ENCODE results near the gene PCSK4.

Gene PCSK4

DNA sequence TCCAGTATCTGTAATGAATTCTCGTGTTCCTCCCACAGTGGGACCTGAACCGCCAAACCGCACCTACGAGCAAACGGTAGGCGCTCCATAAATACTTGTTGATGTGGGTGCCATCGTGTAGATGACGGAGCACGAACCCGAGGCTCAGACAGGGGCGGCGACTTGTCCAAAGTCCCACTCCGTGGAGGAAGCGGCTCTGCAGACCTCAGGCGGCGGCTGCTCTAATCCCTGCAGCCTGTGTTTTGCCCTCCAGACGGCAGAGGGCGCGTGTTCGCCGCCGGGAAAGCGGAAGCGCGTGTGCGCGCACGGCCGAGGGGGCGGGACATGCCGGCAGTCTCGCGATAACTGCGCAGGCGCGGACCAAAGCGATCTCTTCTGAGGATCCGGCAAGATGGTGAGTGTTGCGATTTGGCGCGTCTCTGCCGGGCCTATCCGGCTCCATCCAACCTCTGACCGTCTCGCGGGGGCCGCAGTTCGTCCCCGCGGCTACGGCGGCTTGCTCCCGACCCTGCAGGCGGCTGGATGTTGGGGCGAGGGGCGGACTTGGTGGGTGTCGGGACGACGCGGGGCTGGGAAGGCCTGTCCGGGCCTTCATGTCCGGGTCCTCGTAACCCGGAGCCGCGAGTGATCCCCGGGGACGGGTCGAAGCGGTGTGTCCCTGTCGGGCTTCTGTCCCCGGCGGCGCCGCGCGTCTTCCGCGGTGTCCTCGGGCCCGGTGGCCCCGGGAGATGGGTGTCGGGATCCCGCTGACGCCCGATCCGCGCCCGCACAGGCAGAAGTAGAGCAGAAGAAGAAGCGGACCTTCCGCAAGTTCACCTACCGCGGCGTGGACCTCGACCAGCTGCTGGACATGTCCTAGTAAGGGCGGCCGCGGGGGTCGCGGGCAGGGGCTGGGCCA, 51.9 kb downstream of the PCSK4 start, which contains the start of gene RPS15:
TSS of gene RPS15 (plus strand) at position 362 of the 898 bp plus-strand sequence. CDS start at position 392, 30 bp downstream.
- 0 out of 2 replicates have a peak within 1 kb of the TSS, but pooled peaks have one; percentile 4 for H2AFZ ChIP-seq (ENCODE audit: low read depth)
- peak within 1 kb of the TSS; percentile 82 for H3K27ac ChIP-seq
- TF ChIP-seq CTCF (conservative IDR thresholded peaks at IDR 0.05; ENCODE audit: low read depth, low read length), result peak; percentile 60; the same call in 1 of the 2 replicates
- H3K27me3 ChIP-seq (ENCODE audit: insufficient read depth, low read depth), result no peaks in the 10 kb centered on the region
- H3K4me3 ChIP-seq (IDR thresholded peaks at IDR 0.05; ENCODE audit: insufficient read depth, low read depth, low read length), result no peak within 1 kb of the TSS
- H3K36me3 ChIP-seq (ENCODE audit: insufficient read depth), result peaks cover 11% of the 10 kb centered on the region; the same call in 1 of the 2 replicates
- H3K79me2 ChIP-seq (ENCODE audit: insufficient read depth, low read depth), result peaks cover 24% of the 10 kb centered on the region
- peak within 1 kb of the TSS; percentile 93 for H3K9ac ChIP-seq
- H3K4me1 ChIP-seq (ENCODE audit: low read depth, poor library complexity, severe bottlenecking), result peaks cover 16% of the 10 kb centered on the region
- peak within 1 kb of the TSS; percentile 58 for H3K4me2 ChIP-seq
- H4K20me1 ChIP-seq (ENCODE audit: insufficient read depth), result peaks cover 9% of the 10 kb centered on the region

DNA sequence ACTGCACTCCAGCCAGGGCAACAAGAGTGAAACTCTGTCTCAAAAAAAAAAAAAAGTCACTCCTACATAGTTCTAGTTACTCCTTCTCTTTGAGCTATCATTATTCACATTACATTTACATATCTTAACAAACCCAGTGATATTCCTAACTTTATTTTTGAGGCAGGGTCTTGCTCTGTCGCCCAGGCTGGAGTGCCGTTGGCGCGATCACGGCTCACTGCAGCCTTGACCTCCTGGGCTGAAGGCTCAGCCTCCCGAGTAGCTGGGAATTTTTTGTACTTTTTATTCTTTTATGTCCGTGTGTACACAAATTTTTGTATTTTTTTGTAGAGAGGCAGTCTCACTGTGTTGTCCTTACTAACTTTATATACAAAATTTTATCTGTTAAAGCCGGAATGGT, 52.5 kb downstream of the PCSK4 start:
- Histone ChIP-seq H2AFZ (ENCODE audit: low read depth) (no peak overlapping the region), H3K4me3 (IDR thresholded peaks at IDR 0.05; ENCODE audit: insufficient read depth, low read depth, low read length) (no peak overlapping the region), H3K79me2 (ENCODE audit: insufficient read depth, low read depth) (peaks cover 24% of the 10 kb centered on the region)

GRCh38 chr19:1435378-1435989, 54.7 kb downstream of the PCSK4 start:
- H3K27ac ChIP-seq, result no peak overlapping the region
- no peak overlapping the region for H3K4me2 ChIP-seq
- peaks cover 4% of the 10 kb centered on the region; the same call in 1 of the 2 replicates for H4K20me1 ChIP-seq (ENCODE audit: insufficient read depth)
- H3K79me2 ChIP-seq (ENCODE audit: insufficient read depth, low read depth), result peaks cover 21% of the 10 kb centered on the region
- 0 out of 2 replicates have a peak, but pooled peaks cover 2% of the 10 kb centered on the region for H3K36me3 ChIP-seq (ENCODE audit: insufficient read depth)
- no peak overlapping the region for H3K9ac ChIP-seq
- no peak for TF ChIP-seq CTCF (conservative IDR thresholded peaks at IDR 0.05; ENCODE audit: low read depth, low read length)
- H2AFZ ChIP-seq (ENCODE audit: low read depth), result no peak overlapping the region
- H3K27me3 ChIP-seq (ENCODE audit: insufficient read depth, low read depth), result no peaks in the 10 kb centered on the region
- H3K4me3 ChIP-seq (IDR thresholded peaks at IDR 0.05; ENCODE audit: insufficient read depth, low read depth, low read length), result no peak overlapping the region
- peaks cover 8% of the 10 kb centered on the region for H3K4me1 ChIP-seq (ENCODE audit: low read depth, poor library complexity, severe bottlenecking)

More for the DNA sequence above, 52.5 kb downstream of the PCSK4 start:
- Histone ChIP-seq H4K20me1 (ENCODE audit: insufficient read depth) (peaks cover 9% of the 10 kb centered on the region), H3K27me3 (ENCODE audit: insufficient read depth, low read depth) (no peaks in the 10 kb centered on the region), H3K4me2 (no peak overlapping the region), H3K4me1 (ENCODE audit: low read depth, poor library complexity, severe bottlenecking) (peaks cover 9% of the 10 kb centered on the region), H3K27ac (no peak overlapping the region; the same call in 1 of the 2 replicates), H3K36me3 (ENCODE audit: insufficient read depth) (peaks cover 11% of the 10 kb centered on the region; the same call in 1 of the 2 replicates), H3K9ac (no peak overlapping the region)
- TF ChIP-seq CTCF (conservative IDR thresholded peaks at IDR 0.05; ENCODE audit: low read depth, low read length), result no peak

DNA sequence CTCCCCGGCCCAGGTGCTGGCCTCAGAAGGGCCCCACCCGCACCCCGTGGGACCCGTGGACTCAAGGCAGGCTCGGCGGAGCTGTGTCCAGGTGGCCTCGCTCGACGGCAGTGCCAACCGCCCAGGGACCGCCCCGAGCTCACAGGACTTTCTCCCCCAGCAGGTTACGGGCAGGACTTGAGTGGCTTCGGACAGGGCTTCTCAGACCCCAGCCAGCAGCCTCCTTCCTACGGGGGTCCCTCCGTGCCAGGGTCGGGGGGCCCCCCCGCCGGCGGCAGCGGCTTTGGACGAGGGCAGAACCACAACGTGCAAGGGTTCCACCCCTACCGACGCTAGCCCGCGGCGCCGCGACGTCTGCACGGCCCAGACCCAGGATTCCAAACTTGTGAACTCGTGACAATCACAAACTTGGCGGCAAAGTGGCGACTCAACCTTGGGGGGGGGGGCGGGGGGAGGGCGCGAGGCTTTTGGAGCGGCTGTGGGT, 55.5 kb downstream of the PCSK4 start:
- Histone ChIP-seq H3K27ac (no peak overlapping the region), H3K27me3 (ENCODE audit: insufficient read depth, low read depth) (no peaks in the 10 kb centered on the region), H3K79me2 (ENCODE audit: insufficient read depth, low read depth) (peaks cover 13% of the 10 kb centered on the region), H3K36me3 (ENCODE audit: insufficient read depth) (no peaks in the 10 kb centered on the region), H3K4me3 (IDR thresholded peaks at IDR 0.05; ENCODE audit: insufficient read depth, low read depth, low read length) (no peak overlapping the region), H4K20me1 (ENCODE audit: insufficient read depth) (peaks cover 3% of the 10 kb centered on the region; the same call in 1 of the 2 replicates), H3K4me1 (ENCODE audit: low read depth, poor library complexity, severe bottlenecking) (peaks cover 3% of the 10 kb centered on the region), H3K4me2 (no peak overlapping the region), H2AFZ (ENCODE audit: low read depth) (no peak overlapping the region), H3K9ac (no peak overlapping the region)
- no peak for TF ChIP-seq CTCF (conservative IDR thresholded peaks at IDR 0.05; ENCODE audit: low read depth, low read length)
